BE2C (cell line): ENCODE data around the gene CCDC86.

Experiments
- DNase-seq: peaks from one replicate; pipeline ENCODE4 v3.0.0-alpha.2; 2020
- H3K27me3 ChIP-seq: fragments of 250-450 bp; sonication (Bioruptor Pico); 2 replicates; pipeline ENCODE4 v1.5.1; 2020; ENCODE audit warnings: mild to moderate bottlenecking
- H3K36me3 ChIP-seq: fragments of 250-450 bp; sonication (Bioruptor Pico); 2 replicates; pipeline ENCODE4 v1.5.1; 2020; ENCODE audit warnings: mild to moderate bottlenecking
- H3K4me1 ChIP-seq: fragments of 250-450 bp; sonication (Bioruptor Pico); 2 replicates; pipeline ENCODE4 v1.5.1; 2020
- H3K4me3 ChIP-seq: 2 replicates; pipeline ENCODE4 v1.5.1; 2011; ENCODE audit warnings: low read depth, low read length
- H3K9me3 ChIP-seq: fragments of 250-450 bp; sonication (Bioruptor Pico); 2 replicates; pipeline ENCODE4 v1.5.1; 2020
- CTCF ChIP-seq: IDR thresholded peaks from 2 replicates; pipeline ENCODE4 v1.5.1; 2012; ENCODE audit warnings: mild to moderate bottlenecking, low read depth, low read length

The CCDC86 gene

GRCh38 chr11:60879971-60880588 lies 38.2 kb downstream of the CCDC86 start:
- DNase-seq: no peak
- TF ChIP-seq CTCF: no peak
- H3K4me3 ChIP-seq: no peak overlapping the region
- H3K36me3 ChIP-seq: no peaks in the 10 kb centered on the region
- H3K27me3 ChIP-seq: no peaks in the 10 kb centered on the region
- no peaks in the 10 kb centered on the region for H3K9me3 ChIP-seq
- no peaks in the 10 kb centered on the region for H3K4me1 ChIP-seq

DNA sequence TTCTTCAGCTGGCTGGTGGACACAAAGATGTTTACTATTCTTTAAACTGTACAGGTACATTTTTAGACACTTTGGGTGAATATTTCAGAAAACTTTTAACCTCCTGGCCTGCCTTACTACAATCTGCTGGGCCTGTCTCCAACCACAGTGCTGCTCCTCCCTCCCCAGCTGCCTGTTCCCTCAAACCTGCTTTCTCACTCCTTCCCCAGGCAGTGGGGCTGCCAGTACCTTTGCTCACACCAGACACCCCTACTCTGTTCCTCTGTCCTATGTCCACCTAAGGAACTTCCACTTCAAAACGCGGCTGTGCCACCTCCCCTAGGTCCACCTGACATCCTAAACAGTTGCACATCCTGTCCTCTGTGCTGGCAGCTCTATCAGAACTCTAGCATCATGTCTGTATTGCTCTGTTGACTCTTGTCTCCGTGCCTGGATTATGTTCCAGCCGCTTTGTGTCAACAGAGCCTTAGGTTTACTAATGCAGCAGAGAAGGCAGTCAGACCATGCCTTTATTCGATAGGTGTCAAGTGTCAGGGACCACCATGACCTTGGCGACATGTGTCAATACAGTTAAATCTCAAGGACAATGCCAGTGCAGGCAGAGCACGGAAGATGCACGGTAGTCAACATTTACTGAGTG lies 38.9 kb downstream of the CCDC86 start:
- no peaks in the 10 kb centered on the region for H3K9me3 ChIP-seq
- no peak overlapping the region for H3K4me3 ChIP-seq
- TF ChIP-seq CTCF: no peak
- no peak for DNase-seq
- H3K36me3 ChIP-seq: no peaks in the 10 kb centered on the region
- H3K4me1 ChIP-seq: no peaks in the 10 kb centered on the region
- no peaks in the 10 kb centered on the region for H3K27me3 ChIP-seq

DNA sequence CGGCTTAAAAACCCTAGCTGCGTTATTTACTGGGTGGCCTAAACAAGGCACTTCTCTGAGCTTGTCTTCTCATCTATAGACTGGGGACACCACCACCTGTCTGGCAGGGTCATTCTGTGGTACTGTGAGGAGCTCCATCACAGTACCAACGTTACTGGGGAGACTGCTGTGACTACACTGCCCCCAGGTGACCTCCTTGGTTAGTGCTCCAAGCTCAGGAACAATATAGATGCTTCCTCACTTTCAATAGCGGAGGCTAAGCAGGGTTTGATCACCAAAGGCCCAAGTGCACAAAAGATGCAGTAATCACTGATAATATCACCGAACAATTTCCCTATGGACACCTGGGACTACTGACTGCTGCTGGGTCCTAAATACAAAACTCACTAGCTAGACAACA lies 45.6 kb downstream of the CCDC86 start:
- Histone ChIP-seq H3K36me3 (no peaks in the 10 kb centered on the region), H3K27me3 (no peaks in the 10 kb centered on the region), H3K4me3 (no peak overlapping the region), H3K4me1 (no peaks in the 10 kb centered on the region; the same call in 1 of the 2 replicates), H3K9me3 (no peaks in the 10 kb centered on the region)
- peak; percentile 51 for DNase-seq
- peak; percentile 64 for TF ChIP-seq CTCF

GRCh38 chr11:60889869-60890311 lies 48.0 kb downstream of the CCDC86 start:
- Histone ChIP-seq H3K36me3 (peaks cover 4% of the 10 kb centered on the region), H3K9me3 (no peaks in the 10 kb centered on the region), H3K27me3 (no peaks in the 10 kb centered on the region), H3K4me1 (no peaks in the 10 kb centered on the region; the same call in 1 of the 2 replicates), H3K4me3 (no peak overlapping the region)
- no peak for TF ChIP-seq CTCF
- no peak for DNase-seq

- Histone ChIP-seq H3K27me3 (no peaks in the 10 kb centered on the region), H3K4me3 (no peak overlapping the region), H3K9me3 (no peaks in the 10 kb centered on the region), H3K36me3 (peaks cover 4% of the 10 kb centered on the region), H3K4me1 (no peaks in the 10 kb centered on the region; the same call in 1 of the 2 replicates)
- DNase-seq: no peak
- TF ChIP-seq CTCF: no peak
Measured at GRCh38 chr11:60890696-60891095, 48.8 kb downstream of the CCDC86 start.

DNA sequence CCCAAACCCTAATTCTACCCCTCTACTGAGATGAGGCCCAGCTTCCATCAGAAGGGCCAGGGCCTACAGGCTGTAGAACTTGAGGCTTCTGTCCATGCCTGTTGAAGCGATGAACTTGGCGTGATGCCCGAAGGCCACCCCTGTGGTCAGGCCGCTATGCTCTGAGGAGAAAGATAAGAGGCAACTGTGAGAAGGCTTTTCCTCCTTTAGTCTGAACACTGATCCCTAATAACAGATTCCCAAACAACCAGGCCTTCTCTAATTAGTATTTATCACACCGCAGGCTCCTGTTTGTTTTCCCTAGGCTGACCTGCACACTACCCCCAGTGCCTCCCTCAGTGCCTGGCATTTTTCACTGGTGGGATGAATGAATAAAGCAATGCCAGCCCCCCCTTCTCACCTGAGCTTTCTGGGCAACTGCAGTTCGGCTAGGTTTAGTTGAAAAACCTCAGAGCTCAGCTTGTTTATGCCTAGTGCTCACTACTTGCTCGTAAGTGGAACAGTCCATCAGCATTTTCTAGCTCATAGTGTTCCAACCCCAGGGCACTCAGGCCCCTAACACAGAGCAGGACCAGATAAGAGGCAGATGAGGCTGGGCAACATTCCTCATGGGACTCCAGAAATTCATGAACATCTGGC lies 49.3 kb downstream of the CCDC86 start:
- H3K27me3 ChIP-seq: no peaks in the 10 kb centered on the region
- no peak overlapping the region for H3K4me3 ChIP-seq
- no peaks in the 10 kb centered on the region for H3K9me3 ChIP-seq
- H3K36me3 ChIP-seq: peaks cover 8% of the 10 kb centered on the region
- no peak for TF ChIP-seq CTCF
- no peaks in the 10 kb centered on the region; the same call in 1 of the 2 replicates for H3K4me1 ChIP-seq
- peak; percentile 31 for DNase-seq
